Pons (tissue), 1 donor: ENCODE results near the gene TNFRSF18.
A peak's percentile ranks its signal among the peaks of the same experiment; 100 is the strongest.

ENCODE experiments used
- DNase-seq: peaks from one replicate; pipeline ENCODE4 v3.0.0-alpha.2; 2016; ENCODE audit warnings: low spot score

TNFRSF18 gene

GRCh38 chr1:1164701-1165451 is 41.5 kb downstream of the TNFRSF18 start:
- no peak for DNase-seq

- no peak for DNase-seq
These were observed 42.1 kb downstream of the TNFRSF18 start for GRCh38 chr1:1164361-1164700.

GRCh38 chr1:1163538-1164070 is 42.8 kb downstream of the TNFRSF18 start:
- no peak for DNase-seq

GRCh38 chr1:1162597-1163537 is 43.5 kb downstream of the TNFRSF18 start:
- DNase-seq = no peak

GRCh38 chr1:1161683-1162079 is 44.7 kb downstream of the TNFRSF18 start:
- no peak for DNase-seq

- DNase-seq = no peak
These were observed 45.2 kb downstream of the TNFRSF18 start for GRCh38 chr1:1161078-1161682.

GRCh38 chr1:1160281-1160930 is 46.0 kb downstream of the TNFRSF18 start:
- DNase-seq = no peak

- DNase-seq = peak; percentile 83
These were observed 48.3 kb downstream of the TNFRSF18 start for GRCh38 chr1:1157914-1158710.

- peak; percentile 62 for DNase-seq
These were observed 48.9 kb downstream of the TNFRSF18 start for GRCh38 chr1:1157426-1157913.

GRCh38 chr1:1157033-1157365 is 49.4 kb downstream of the TNFRSF18 start:
- peak; percentile 4 for DNase-seq

- no peak for DNase-seq
These were observed 50.0 kb downstream of the TNFRSF18 start for GRCh38 chr1:1156140-1157032.

GRCh38 chr1:1155258-1155657 is 51.1 kb downstream of the TNFRSF18 start:
- DNase-seq = no peak

GRCh38 chr1:1153874-1154273 is 52.5 kb downstream of the TNFRSF18 start:
- DNase-seq = no peak
